ENCODE measurements around the gene MED13L. TPM values are rescaled to one million over a fixed set of nuclear protein-coding genes. Genes with fewer than 3 reads are reported as not detected.
A peak's percentile ranks its signal among the peaks of the same experiment; 100 is the strongest.

MED13L gene
- total and polyA plus RNA-seq, 4 donors, result 7.9 to 94.0 (median 37.7) TPM

GRCh38 chr12:116155383-116155782 is 122.1 kb downstream of the MED13L start:
- no peak for DNase-seq (ENCODE audit: low spot score)
- Histone ChIP-seq H3K4me1 (ENCODE audit: control insufficient read depth in 4 of 4, insufficient read depth in 4 of 4, low read length in 3 of 4) (peaks cover 7 to 24% (median 16%) of the 10 kb centered on the region in 4 donors), H3K9me3 (ENCODE audit: control insufficient read depth in 4 of 4, low read length in 3 of 4) (no peaks in the 10 kb centered on the region), H3K36me3 (ENCODE audit: control insufficient read depth in 4 of 4, insufficient read depth in 3 of 4, low read depth in 1 of 4, low read length in 3 of 4) (no peaks in the 10 kb centered on the region), H3K27me3 (ENCODE audit: control insufficient read depth in 4 of 4, insufficient read depth in 4 of 4, low read length in 3 of 4) (no peaks in the 10 kb centered on the region), H3K9ac (ENCODE audit: low read depth in 1 of 2, low read length in 2 of 2) (no peak overlapping the region), H3K4me3 (ENCODE audit: low read depth in 1 of 3, low read length in 3 of 3) (no peak overlapping the region), H3K27ac (ENCODE audit: low read depth in 1 of 2, low read length in 2 of 2) (no peak overlapping the region)
- WGBS, result 36% methylated on average over 8 of the region's 8 CpGs
- TF ChIP-seq SP1 (IDR thresholded peaks at IDR 0.05) (no peak), HNF4A (conservative IDR thresholded peaks at IDR 0.05) (peak in 1 of 2 donors; percentile 14), RXRA (IDR thresholded peaks at IDR 0.05) (peak in 1 of 2 donors; percentile 7)

GRCh38 chr12:116153983-116154382 is 123.5 kb downstream of the MED13L start:
- Histone ChIP-seq H3K9ac (ENCODE audit: low read depth in 1 of 2, low read length in 2 of 2) (no peak overlapping the region), H3K27me3 (ENCODE audit: control insufficient read depth in 4 of 4, insufficient read depth in 4 of 4, low read length in 3 of 4) (no peaks in the 10 kb centered on the region), H3K4me3 (ENCODE audit: low read depth in 1 of 3, low read length in 3 of 3) (no peak overlapping the region), H3K27ac (ENCODE audit: low read depth in 1 of 2, low read length in 2 of 2) (no peak overlapping the region), H3K9me3 (ENCODE audit: control insufficient read depth in 4 of 4, low read length in 3 of 4) (no peaks in the 10 kb centered on the region), H3K4me1 (ENCODE audit: control insufficient read depth in 4 of 4, insufficient read depth in 4 of 4, low read length in 3 of 4) (peaks cover 7 to 24% (median 19%) of the 10 kb centered on the region in 4 donors), H3K36me3 (ENCODE audit: control insufficient read depth in 4 of 4, insufficient read depth in 3 of 4, low read depth in 1 of 4, low read length in 3 of 4) (no peaks in the 10 kb centered on the region)
- 52% methylated on average over 2 of the region's 2 CpGs for WGBS
- TF ChIP-seq MAX (IDR thresholded peaks at IDR 0.05) (no peak), FOXA1 (IDR thresholded peaks at IDR 0.05) (no peak), NR2F2 (IDR thresholded peaks at IDR 0.05) (no peak), CTCF (IDR thresholded peaks at IDR 0.05; ENCODE audit: low read depth, low read length, missing input control) (no peak), SP1 (IDR thresholded peaks at IDR 0.05) (no peak)
- no peak for DNase-seq (ENCODE audit: low spot score)

- no peak for TF ChIP-seq FOXA2 (IDR thresholded peaks at IDR 0.05)
- TF ChIP-seq MAX (IDR thresholded peaks at IDR 0.05), result no peak
- no peak for TF ChIP-seq ATF3 (IDR thresholded peaks at IDR 0.05)
- no peak for TF ChIP-seq REST (IDR thresholded peaks at IDR 0.05)
- TF ChIP-seq HNF4A (conservative IDR thresholded peaks at IDR 0.05), result no peak
- no peak for TF ChIP-seq RXRA (IDR thresholded peaks at IDR 0.05)
- no peak for TF ChIP-seq JUND (IDR thresholded peaks at IDR 0.05)
- no peak overlapping the region for H3K4me3 ChIP-seq (ENCODE audit: low read depth in 1 of 3, low read length in 3 of 3)
- no peaks in the 10 kb centered on the region for H3K36me3 ChIP-seq (ENCODE audit: control insufficient read depth in 4 of 4, insufficient read depth in 3 of 4, low read depth in 1 of 4, low read length in 3 of 4)
These were observed 124.4 kb downstream of the MED13L start for GRCh38 chr12:116153113-116153512.

More at GRCh38 chr12:116153113-116153512, 124.4 kb downstream of the MED13L start:
- H3K9ac ChIP-seq (ENCODE audit: low read depth in 1 of 2, low read length in 2 of 2), result no peak overlapping the region
- peaks cover 7 to 24% (median 18%) of the 10 kb centered on the region in 4 donors for H3K4me1 ChIP-seq (ENCODE audit: control insufficient read depth in 4 of 4, insufficient read depth in 4 of 4, low read length in 3 of 4)
- no peak overlapping the region for H3K27ac ChIP-seq (ENCODE audit: low read depth in 1 of 2, low read length in 2 of 2)
- no peaks in the 10 kb centered on the region for H3K27me3 ChIP-seq (ENCODE audit: control insufficient read depth in 4 of 4, insufficient read depth in 4 of 4, low read length in 3 of 4)
- no peaks in the 10 kb centered on the region for H3K9me3 ChIP-seq (ENCODE audit: control insufficient read depth in 4 of 4, low read length in 3 of 4)
- DNase-seq (ENCODE audit: low spot score), result no peak
